ENCODE data around the gene POU5F1.

GRCh38 chr6:31154436-31154835, 16.0 kb downstream of the POU5F1 start:
- TF ChIP-seq, protein P1, sequence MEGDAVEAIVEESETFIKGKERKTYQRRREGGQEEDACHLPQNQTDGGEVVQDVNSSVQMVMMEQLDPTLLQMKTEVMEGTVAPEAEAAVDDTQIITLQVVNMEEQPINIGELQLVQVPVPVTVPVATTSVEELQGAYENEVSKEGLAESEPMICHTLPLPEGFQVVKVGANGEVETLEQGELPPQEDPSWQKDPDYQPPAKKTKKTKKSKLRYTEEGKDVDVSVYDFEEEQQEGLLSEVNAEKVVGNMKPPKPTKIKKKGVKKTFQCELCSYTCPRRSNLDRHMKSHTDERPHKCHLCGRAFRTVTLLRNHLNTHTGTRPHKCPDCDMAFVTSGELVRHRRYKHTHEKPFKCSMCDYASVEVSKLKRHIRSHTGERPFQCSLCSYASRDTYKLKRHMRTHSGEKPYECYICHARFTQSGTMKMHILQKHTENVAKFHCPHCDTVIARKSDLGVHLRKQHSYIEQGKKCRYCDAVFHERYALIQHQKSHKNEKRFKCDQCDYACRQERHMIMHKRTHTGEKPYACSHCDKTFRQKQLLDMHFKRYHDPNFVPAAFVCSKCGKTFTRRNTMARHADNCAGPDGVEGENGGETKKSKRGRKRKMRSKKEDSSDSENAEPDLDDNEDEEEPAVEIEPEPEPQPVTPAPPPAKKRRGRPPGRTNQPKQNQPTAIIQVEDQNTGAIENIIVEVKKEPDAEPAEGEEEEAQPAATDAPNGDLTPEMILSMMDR (IDR thresholded peaks at IDR 0.05), result no peak
- TF ChIP-seq POLR2A (IDR thresholded peaks at IDR 0.05), result no peak
- no peak for TF ChIP-seq POLR2AphosphoS5 (IDR thresholded peaks at IDR 0.05; ENCODE audit: insufficient read depth in 1 of 2, low read depth in 1 of 2)
